Gastrocnemius medialis (tissue), 4 donors: Measurements from ENCODE around the gene PRDM16. TPM values are rescaled to one million over a fixed set of nuclear protein-coding genes. Genes with fewer than 3 reads are reported as not detected.

Experiments
- ATAC-seq, 2 donors: fragments of 150-250 bp; one replicate each; pipeline ENCODE4 v1.9.1; 2016
- DNase-seq, 2 donors: peaks; one replicate each; pipeline ENCODE4 v3.0.0-alpha.2; 2019
- H3K27ac ChIP-seq, 4 donors: fragments of 200-600 bp; sonication (generic); 1 replicate in 1 of 4; 2 replicates in 3 of 4; pipeline ENCODE4 v1.5.1; 2016 to 2018; ENCODE audit warnings: mild to moderate bottlenecking in 2 of 4, moderate library complexity in 1 of 4
- H3K27me3 ChIP-seq, 3 donors: fragments of 200-600 bp; sonication (generic) in 2 of 3; 1 replicate in 1 of 3; 2 replicates in 2 of 3; pipeline versions ENCODE4 v1.5.1 to v1.6.0; 2016 to 2019; ENCODE audit warnings: mild to moderate bottlenecking in 1 of 3, moderate library complexity in 1 of 3
- H3K36me3 ChIP-seq, 2 donors: fragments of 200-600 bp; sonication (generic) in 1 of 2; one replicate each; pipeline ENCODE4 v1.5.1; 2017 to 2018
- H3K4me1 ChIP-seq, 2 donors: fragments of 200-600 bp; sonication (generic) in 1 of 2; one replicate each; pipeline ENCODE4 v1.5.1; 2016 to 2017; ENCODE audit warnings: mild to moderate bottlenecking in 2 of 2
- H3K4me3 ChIP-seq, 4 donors: fragments of 200-600 bp; sonication (generic) in 3 of 4; 1 replicate in 1 of 4; 2 replicates in 3 of 4; pipeline ENCODE4 v1.5.1; 2016 to 2019; ENCODE audit warnings: mild to moderate bottlenecking in 2 of 4
- H3K9me3 ChIP-seq, 3 donors: fragments of 200-600 bp; sonication (generic) in 2 of 3; 1 replicate in 1 of 3; 2 replicates in 2 of 3; pipeline ENCODE4 v1.5.1; 2016 to 2019
- POLR2A ChIP-seq, 2 donors: fragments of 450-650 bp; IDR thresholded peaks; one replicate each; pipeline ENCODE4 v1.6.1; 2017; ENCODE audit warnings: antibody characterized with exemption in 2 of 2, mild to moderate bottlenecking in 2 of 2, moderate library complexity in 2 of 2
- in situ Hi-C, 4 donors: fragments of 200-750 bp; cut with MboI; loops; one replicate each; pipeline versions ENCODE4 v1.15.0 to v1.8.0; 2017; ENCODE audit warnings: low sequenced_read_pairs in 4 of 4
- intact Hi-C: fragments of 100-400 bp; cut with DNase I; formaldehyde crosslinking; loops from one replicate; pipeline ENCODE4 v1.15.1; 2023; ENCODE audit warnings: low total_unique reads
- total RNA-seq, 4 donors: library from RNA; depleted of rRNA; stranded (reverse); fragments of >200 nt; gene quantifications; one replicate each; pipeline versions ENCODE4 v1.1.0 to v1.2.3, GENCODE V29; 2016
- TF ChIP-seq, protein P1 (sequence below), 5 experiments: fragments of 450-650 bp in 3 of 5; fragments of 200-600 bp in 2 of 5; sonication (generic) in 2 of 5; IDR thresholded peaks in 4 of 5; conservative IDR thresholded peaks in 1 of 5; 1 replicate in 4 of 5; 2 replicates in 1 of 5; pipeline ENCODE4 v1.5.1; 2016 to 2019; ENCODE audit warnings: antibody characterized with exemption in 5 of 5, mild to moderate bottlenecking in 3 of 5, moderate library complexity in 3 of 5

PRDM16 gene
- total RNA-seq, 4 donors from 2014 or later = 0.03 to 0.19 (median 0.17) TPM

DNA sequence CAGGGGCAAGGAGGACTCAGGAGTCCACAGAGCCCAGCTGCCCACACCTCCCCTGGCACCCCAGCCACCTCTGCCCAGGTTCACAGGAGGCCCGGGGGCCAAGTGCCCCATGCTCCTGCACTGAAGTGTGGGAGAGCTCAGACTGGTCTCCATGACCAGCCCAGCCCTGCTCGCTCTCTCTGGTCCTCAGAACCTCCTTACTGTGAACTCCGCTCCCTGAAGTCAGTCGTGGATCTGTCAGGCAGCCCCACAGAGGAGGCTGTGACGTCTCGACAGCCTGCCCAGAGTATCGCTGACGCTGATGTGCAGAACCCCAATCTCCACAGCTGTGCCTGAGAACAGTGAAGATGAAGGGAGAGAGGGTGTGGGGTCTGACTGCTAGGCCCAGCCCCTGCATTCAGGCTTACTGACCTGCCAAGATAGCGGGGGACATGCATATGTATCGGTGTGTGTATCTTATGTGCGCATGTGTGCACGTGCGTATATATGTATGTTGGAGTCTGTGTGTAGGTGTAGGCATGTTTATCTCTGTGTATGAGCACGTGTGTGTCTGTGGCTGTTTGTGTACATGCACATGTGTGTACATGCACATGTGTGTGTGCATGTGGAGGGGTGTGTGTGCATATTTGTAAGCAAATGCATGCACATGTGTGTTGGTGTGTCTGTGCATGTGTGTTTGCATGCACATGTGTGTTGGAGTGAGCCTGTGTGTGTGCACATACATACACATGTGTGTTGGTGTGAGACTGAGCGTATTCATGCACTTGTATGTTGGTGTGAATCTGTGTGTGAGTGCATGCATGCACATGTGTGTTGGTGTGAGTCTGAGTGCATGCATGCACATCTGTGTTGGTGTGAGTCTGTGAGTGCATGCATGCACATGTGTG, 267.0 kb downstream of the PRDM16 start:
- H3K36me3 ChIP-seq = no peaks in the 10 kb centered on the region
- intact Hi-C loops = loop anchor here (2.0 kb wide), 1 partner anchor 23 kb away; no protein-coding TSS in a partner anchor
- no peaks in the 10 kb centered on the region for H3K9me3 ChIP-seq
- peaks cover 8% of the 10 kb centered on the region in 2 donors for H3K4me1 ChIP-seq
- ATAC-seq (no peak), DNase-seq (no peak)
- H3K27me3 ChIP-seq = peaks cover 0 to 5% (median 0%) of the 10 kb centered on the region in 3 donors
- no peak overlapping the region for H3K27ac ChIP-seq
- no peak overlapping the region for H3K4me3 ChIP-seq
- TF ChIP-seq POLR2A (IDR thresholded peaks at IDR 0.05) = no peak
- TF ChIP-seq, protein P1, sequence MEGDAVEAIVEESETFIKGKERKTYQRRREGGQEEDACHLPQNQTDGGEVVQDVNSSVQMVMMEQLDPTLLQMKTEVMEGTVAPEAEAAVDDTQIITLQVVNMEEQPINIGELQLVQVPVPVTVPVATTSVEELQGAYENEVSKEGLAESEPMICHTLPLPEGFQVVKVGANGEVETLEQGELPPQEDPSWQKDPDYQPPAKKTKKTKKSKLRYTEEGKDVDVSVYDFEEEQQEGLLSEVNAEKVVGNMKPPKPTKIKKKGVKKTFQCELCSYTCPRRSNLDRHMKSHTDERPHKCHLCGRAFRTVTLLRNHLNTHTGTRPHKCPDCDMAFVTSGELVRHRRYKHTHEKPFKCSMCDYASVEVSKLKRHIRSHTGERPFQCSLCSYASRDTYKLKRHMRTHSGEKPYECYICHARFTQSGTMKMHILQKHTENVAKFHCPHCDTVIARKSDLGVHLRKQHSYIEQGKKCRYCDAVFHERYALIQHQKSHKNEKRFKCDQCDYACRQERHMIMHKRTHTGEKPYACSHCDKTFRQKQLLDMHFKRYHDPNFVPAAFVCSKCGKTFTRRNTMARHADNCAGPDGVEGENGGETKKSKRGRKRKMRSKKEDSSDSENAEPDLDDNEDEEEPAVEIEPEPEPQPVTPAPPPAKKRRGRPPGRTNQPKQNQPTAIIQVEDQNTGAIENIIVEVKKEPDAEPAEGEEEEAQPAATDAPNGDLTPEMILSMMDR (IDR thresholded peaks at IDR 0.05 in 4 of 5, conservative IDR thresholded peaks at IDR 0.05 in 1 of 5) = no peak
- in situ Hi-C loops = no loop called here

- DNase-seq (no peak), ATAC-seq (no peak)
- intact Hi-C loops = no loop called here
- TF ChIP-seq POLR2A (IDR thresholded peaks at IDR 0.05) = no peak
- TF ChIP-seq, protein P1 (IDR thresholded peaks at IDR 0.05 in 4 of 5, conservative IDR thresholded peaks at IDR 0.05 in 1 of 5) = no peak
- Histone ChIP-seq H3K4me1 (peaks cover 8% of the 10 kb centered on the region in 2 donors), H3K27me3 (peaks cover 0 to 5% (median 0%) of the 10 kb centered on the region in 3 donors), H3K27ac (no peak overlapping the region), H3K36me3 (no peaks in the 10 kb centered on the region), H3K4me3 (no peak overlapping the region), H3K9me3 (no peaks in the 10 kb centered on the region)
- in situ Hi-C loops = no loop called here
Measured at GRCh38 chr1:3336641-3337630, 267.9 kb downstream of the PRDM16 start.

GRCh38 chr1:3337798-3338724, 269.1 kb downstream of the PRDM16 start:
- Histone ChIP-seq H3K27me3 (peaks cover 0 to 6% (median 0%) of the 10 kb centered on the region in 3 donors), H3K9me3 (no peaks in the 10 kb centered on the region), H3K27ac (no peak overlapping the region), H3K4me3 (no peak overlapping the region), H3K4me1 (peaks cover 8% of the 10 kb centered on the region in 2 donors), H3K36me3 (no peaks in the 10 kb centered on the region)
- intact Hi-C loops (no loop called here), in situ Hi-C loops (no loop called here)
- ATAC-seq (no peak), DNase-seq (no peak)
- no peak for TF ChIP-seq POLR2A (IDR thresholded peaks at IDR 0.05)
- TF ChIP-seq, protein P1 (IDR thresholded peaks at IDR 0.05 in 4 of 5, conservative IDR thresholded peaks at IDR 0.05 in 1 of 5) = no peak

DNA sequence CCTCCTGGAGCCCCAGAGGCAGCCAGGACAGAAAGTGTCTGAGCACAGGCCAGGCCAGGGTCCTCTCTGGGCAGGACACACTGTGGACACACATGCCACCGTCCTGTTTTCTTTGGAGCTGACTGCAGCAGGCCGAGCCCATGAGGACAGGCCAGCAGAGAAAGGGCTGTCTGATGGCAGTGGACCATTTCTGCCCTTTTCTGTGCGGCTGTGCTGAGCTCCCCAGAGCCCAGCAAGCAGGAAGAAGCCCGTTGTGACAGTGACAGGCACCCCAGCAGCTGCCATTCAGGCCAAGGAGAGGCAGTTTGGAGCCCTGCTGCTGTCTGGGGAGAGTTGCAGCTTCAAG, 269.7 kb downstream of the PRDM16 start:
- Histone ChIP-seq H3K4me1 (peaks cover 7 to 8% of the 10 kb centered on the region in 2 donors), H3K27ac (no peak overlapping the region), H3K4me3 (no peak overlapping the region), H3K36me3 (no peaks in the 10 kb centered on the region), H3K27me3 (peaks cover 0 to 9% (median 5%) of the 10 kb centered on the region in 3 donors), H3K9me3 (no peaks in the 10 kb centered on the region)
- TF ChIP-seq, protein P1 (IDR thresholded peaks at IDR 0.05 in 4 of 5, conservative IDR thresholded peaks at IDR 0.05 in 1 of 5) = no peak
- no peak for TF ChIP-seq POLR2A (IDR thresholded peaks at IDR 0.05)
- DNase-seq (no peak), ATAC-seq (no peak)
- intact Hi-C loops = no loop called here
- in situ Hi-C loops = no loop called here
